GM12878 (cell line): Measurements from ENCODE around the gene ATCAY. TPM values are rescaled to one million over a fixed set of nuclear protein-coding genes. Genes with fewer than 3 reads are reported as not detected.

Source experiments
- ATAC-seq: fragments of 200-7000 bp; cut with Tn5 transposase; 3 replicates; pipeline ENCODE4 v1.9.1; 2020; ENCODE audit warnings: mild to moderate bottlenecking, moderate library complexity
- BruUV-seq: library from RNA; stranded (reverse); fragments of 400-500 nt; replicated peaks from 2 replicates; lab custom pipeline; 2021; lab: Mats Ljungman, UMichigan
- CTCF ChIA-PET: fragments of 300-600 bp; sonication (Branson Sonifier 250); formaldehyde crosslinking; extraction: SDS; loops from one replicate; lab custom pipeline; 2021; ENCODE audit warnings: inconsistent platforms; lab: Yijun Ruan, JAX
- POLR2A ChIA-PET: fragments of 350-600 bp; formaldehyde crosslinking; extraction: SDS; loops from one replicate; lab custom pipeline; 2021; ENCODE audit warnings: inconsistent platforms; lab: Charles Lee
- RAD21 ChIA-PET: fragments of 300-600 bp; sonication (Branson Sonifier 250); formaldehyde crosslinking; loops from one replicate; lab custom pipeline; 2023; ENCODE audit warnings: antibody characterized with exemption; ENCODE audit not compliant: unreplicated experiment; lab: Charles Lee
- SMC1A ChIA-PET: fragments of 300-600 bp; sonication (Branson Sonifier 250); formaldehyde crosslinking; loops from one replicate; lab custom pipeline; 2023; ENCODE audit not compliant: unreplicated experiment, uncharacterized antibody; lab: Charles Lee
- DNase-seq: peaks from one replicate; pipeline ENCODE4 v3.0.0-alpha.2; 2011; ENCODE audit warnings: low read depth, low spot score
- FAIRE-seq: peaks from 3 replicates; lab custom pipeline; 2011; peaks lifted over from hg19 to GRCh38; lab: Jason Lieb, UNC
- H2AFZ ChIP-seq: 2 replicates; pipeline ENCODE4 v1.6.0; 2011; ENCODE audit warnings: low read depth, low read length, control low read depth; ENCODE audit not compliant: control insufficient read depth
- H3K27ac ChIP-seq: 2 replicates; pipeline ENCODE4 v1.5.1; 2011; ENCODE audit warnings: control low read depth; ENCODE audit not compliant: control insufficient read depth, insufficient read depth
- H3K27me3 ChIP-seq, 2 experiments: replicated peaks in 1 of 2; 2 replicates each; pipeline versions ENCODE4 v1.6.0 to v1.6.1; 2011; ENCODE audit warnings: low read length in 1 of 2; ENCODE audit not compliant: control insufficient read depth in 2 of 2, insufficient read depth in 2 of 2
- H3K36me3 ChIP-seq, 2 experiments: 2 replicates each; pipeline ENCODE4 v1.5.1; 2011; ENCODE audit warnings: low read length in 1 of 2; ENCODE audit not compliant: control insufficient read depth in 2 of 2, insufficient read depth in 2 of 2
- H3K4me1 ChIP-seq: 2 replicates; pipeline ENCODE4 v1.6.1; 2011; ENCODE audit warnings: mild to moderate bottlenecking, low read length, moderate library complexity, mixed read lengths; ENCODE audit not compliant: control insufficient read depth, insufficient read depth
- H3K4me2 ChIP-seq: 2 replicates; pipeline ENCODE4 v1.6.0; 2011; ENCODE audit warnings: control low read depth; ENCODE audit not compliant: control insufficient read depth, insufficient read depth
- H3K4me3 ChIP-seq: fragments of 200-600 bp; sonication (generic); 2 replicates; pipeline ENCODE4 v1.5.1; 2016
- H3K79me2 ChIP-seq: 2 replicates; pipeline ENCODE4 v1.6.0; 2011; ENCODE audit warnings: low read length; ENCODE audit not compliant: control insufficient read depth, insufficient read depth
- H3K9ac ChIP-seq: 2 replicates; pipeline ENCODE4 v1.8.0; 2011; ENCODE audit warnings: low read length, control low read depth, mixed read lengths; ENCODE audit not compliant: control insufficient read depth, insufficient read depth
- H3K9me3 ChIP-seq: replicated peaks from 3 replicates; pipeline ENCODE4 v1.5.1; 2011; ENCODE audit warnings: mild to moderate bottlenecking, low read length; ENCODE audit not compliant: control insufficient read depth, insufficient read depth
- H4K20me1 ChIP-seq: 2 replicates; pipeline ENCODE4 v1.6.0; 2011; ENCODE audit not compliant: control insufficient read depth, insufficient read depth
- ASH2L ChIP-seq: fragments of 300-600, 200-600 bp; sonication (generic); IDR thresholded peaks from 2 replicates; pipeline ENCODE4 v1.6.1; 2017; ENCODE audit warnings: low read depth, mild to moderate bottlenecking, borderline replicate concordance
- BMI1 ChIP-seq: fragments of 450-650 bp; IDR thresholded peaks from 2 replicates; pipeline ENCODE4 v1.6.1; 2016; ENCODE audit warnings: mild to moderate bottlenecking, moderate library complexity, borderline replicate concordance
- CBX3 ChIP-seq: fragments of 200-600 bp; sonication (generic); IDR thresholded peaks from 2 replicates; pipeline ENCODE4 v1.6.1; 2016; ENCODE audit warnings: low read depth, borderline replicate concordance
- IKZF1 ChIP-seq: fragments of 450-650 bp; conservative IDR thresholded peaks from 2 replicates; pipeline ENCODE4 v1.6.1; 2017; ENCODE audit warnings: antibody characterized with exemption, mild to moderate bottlenecking
- MXI1 ChIP-seq: fragments of 150-350 bp; IDR thresholded peaks from 2 replicates; pipeline ENCODE4 v1.6.1; 2011; ENCODE audit warnings: low read depth, mild to moderate bottlenecking, inconsistent platforms, low read length, improper control_type of control experiment
- MYB ChIP-seq: fragments of 150-350 bp; IDR thresholded peaks from 2 replicates; pipeline ENCODE4 v1.6.1; 2014; ENCODE audit warnings: mild to moderate bottlenecking, low read depth, low read length, borderline replicate concordance
- PML ChIP-seq: IDR thresholded peaks from 2 replicates; pipeline ENCODE4 v1.6.1; 2012; ENCODE audit warnings: low read length, inconsistent platforms
- RB1 ChIP-seq: fragments of 450-650 bp; formaldehyde crosslinking; IDR thresholded peaks from 2 replicates; pipeline ENCODE4 v1.6.1; 2017; ENCODE audit warnings: mild to moderate bottlenecking, borderline replicate concordance
- RCOR1 ChIP-seq: conservative IDR thresholded peaks from 2 replicates; pipeline ENCODE4 v1.6.1; 2012; ENCODE audit warnings: low read depth, low read length, improper control_type of control experiment
- RUNX3 ChIP-seq: IDR thresholded peaks from 2 replicates; pipeline ENCODE4 v1.6.1; 2012; ENCODE audit warnings: low read length, inconsistent platforms
- SIN3A ChIP-seq: IDR thresholded peaks from 2 replicates; pipeline ENCODE4 v1.6.1; 2012; ENCODE audit warnings: low read depth, low read length, improper control_type of control experiment
- ZBED1 ChIP-seq: IDR thresholded peaks from 2 replicates; pipeline ENCODE4 v1.6.1; 2016; ENCODE audit warnings: borderline replicate concordance
- WGBS: methylation state at CpG from one replicate; pipeline ENCODE4 v1.1.6; 2016; ENCODE audit warnings: low lambda C conversion rate; ENCODE audit not compliant: insufficient replicate concordance, insufficient coverage; ENCODE audit errors: missing lambda C conversion rate; 5-methylcytosine and 5-hydroxymethylcytosine counted together
- in situ Hi-C: fragments of 300-500 bp; cut with MboI; formaldehyde crosslinking; loops from 9 replicates; pipeline ENCODE4 v1.14.3; 2018; ENCODE audit warnings: mixed read lengths
- intact Hi-C: fragments of 100-400 bp; cut with micrococcal nuclease; formaldehyde crosslinking; loops from one replicate; pipeline ENCODE4 v1.14.2; 2022; ENCODE audit not compliant: unreplicated experiment
- polyA plus RNA-seq, 11 experiments: library from polyadenylated mRNA; depleted of rRNA in 4 of 11; unstranded in 6 of 11; stranded (reverse) in 5 of 11; fragments of >200 nt; fragmentation: Nextera tagmentation in 4 of 11; fragmentation: Illumina TruSeq in 1 of 11; extraction: Ambion mirVana in 4 of 11; extraction: Trizol in 1 of 11; gene quantifications; 1 replicate in 1 of 11; 2 replicates in 10 of 11; pipeline versions ENCODE4 v1.2.1 to v1.2.3, GENCODE V29; 2011 to 2016; ENCODE audit warnings: inconsistent platforms in 2 of 11, missing spikeins in 2 of 11, low read depth in 1 of 11
- total RNA-seq, 4 experiments: library from RNA; depleted of rRNA in 3 of 4; stranded (reverse); fragments of >200 nt in 3 of 4; fragmentation: Illumina TruSeq in 1 of 4; extraction: Trizol in 1 of 4; gene quantifications; 2 replicates each; pipeline versions ENCODE4 v1.2.1 to v1.2.3, GENCODE V29; 2013 to 2021
- TF ChIP-seq, protein P1 (sequence below): fragments of 450-650 bp; formaldehyde crosslinking; IDR thresholded peaks from 2 replicates; pipeline ENCODE4 v1.5.0; 2022; ENCODE audit warnings: mild to moderate bottlenecking, missing genetic modification characterization
- TF ChIP-seq, protein P2 (sequence below): IDR thresholded peaks from 2 replicates; pipeline ENCODE4 v1.6.1; 2012; ENCODE audit warnings: low read depth, low read length, improper control_type of control experiment
- TF ChIP-seq, protein P3 (sequence below): fragments of 150-350 bp; IDR thresholded peaks from 2 replicates; pipeline ENCODE4 v1.6.1; 2016; ENCODE audit warnings: low read depth, low read length
- TF ChIP-seq, protein P4 (sequence below): fragments of 450-650 bp; IDR thresholded peaks from 2 replicates; pipeline ENCODE4 v1.6.1; 2017; ENCODE audit warnings: low read depth, mild to moderate bottlenecking, moderate library complexity

Gene ATCAY
- total and polyA plus RNA-seq, 10 of the 15 experiments (the other 5 are each of a cell fraction or from before 2014, with no cell fraction given): under 0.01 to 0.04 (median 0.02) TPM; not detected in 4

DNA sequence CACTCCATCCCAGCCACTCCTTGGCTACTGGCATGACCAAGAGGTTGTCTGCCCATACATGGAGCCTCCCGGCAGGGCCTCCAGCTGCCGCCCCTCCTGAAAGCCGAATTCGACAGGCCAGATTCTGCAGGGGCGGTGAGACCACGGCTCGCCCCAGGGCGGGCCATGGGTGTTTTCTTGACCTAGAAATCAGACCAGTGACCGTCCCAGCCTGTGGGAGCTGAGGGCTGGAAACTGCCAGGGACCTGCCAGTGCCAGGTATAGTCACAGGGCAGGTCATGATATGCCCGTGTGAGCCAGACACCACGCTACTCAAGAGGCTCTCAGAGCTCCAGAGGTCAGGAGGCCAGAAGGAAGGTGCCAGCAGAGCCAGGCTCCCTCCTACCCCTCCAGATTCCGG, 73.6 kb downstream of the ATCAY start:
- DNase-seq: no peak
- 89% methylated on average over 12 of the region's 12 CpGs for WGBS
- Histone ChIP-seq H2AFZ (no peak overlapping the region), H3K79me2 (no peaks in the 10 kb centered on the region), H3K36me3 (peaks cover 0 to 7% of the 10 kb centered on the region in 2 experiments; a peak in 3 of 4 replicates), H3K9ac (no peak overlapping the region), H3K4me2 (no peak overlapping the region), H3K27ac (no peak overlapping the region), H3K4me3 (no peak overlapping the region), H4K20me1 (no peaks in the 10 kb centered on the region), H3K4me1 (no peaks in the 10 kb centered on the region), H3K27me3 (no peaks in the 10 kb centered on the region), H3K9me3 (no peaks in the 10 kb centered on the region)
- ChIA-PET POLR2A (no interaction called here), RAD21 (no interaction called here), CTCF (interaction anchor here (0.6 kb wide), 1 partner anchor 256 kb away, joined by 5 read pairs; no protein-coding TSS in a partner anchor), SMC1A (no interaction called here)
- FAIRE-seq: no peak
- in situ Hi-C loops (no loop called here), intact Hi-C loops (no loop called here)
- TF ChIP-seq RUNX3 (no peak), RB1 (no peak), SIN3A (no peak), ASH2L (no peak), BMI1 (no peak), MXI1 (no peak), ZBED1 (no peak), IKZF1 (no peak), MYB (no peak), CBX3 (no peak), RCOR1 (no peak), PML (no peak)
- TF ChIP-seq, protein P1, sequence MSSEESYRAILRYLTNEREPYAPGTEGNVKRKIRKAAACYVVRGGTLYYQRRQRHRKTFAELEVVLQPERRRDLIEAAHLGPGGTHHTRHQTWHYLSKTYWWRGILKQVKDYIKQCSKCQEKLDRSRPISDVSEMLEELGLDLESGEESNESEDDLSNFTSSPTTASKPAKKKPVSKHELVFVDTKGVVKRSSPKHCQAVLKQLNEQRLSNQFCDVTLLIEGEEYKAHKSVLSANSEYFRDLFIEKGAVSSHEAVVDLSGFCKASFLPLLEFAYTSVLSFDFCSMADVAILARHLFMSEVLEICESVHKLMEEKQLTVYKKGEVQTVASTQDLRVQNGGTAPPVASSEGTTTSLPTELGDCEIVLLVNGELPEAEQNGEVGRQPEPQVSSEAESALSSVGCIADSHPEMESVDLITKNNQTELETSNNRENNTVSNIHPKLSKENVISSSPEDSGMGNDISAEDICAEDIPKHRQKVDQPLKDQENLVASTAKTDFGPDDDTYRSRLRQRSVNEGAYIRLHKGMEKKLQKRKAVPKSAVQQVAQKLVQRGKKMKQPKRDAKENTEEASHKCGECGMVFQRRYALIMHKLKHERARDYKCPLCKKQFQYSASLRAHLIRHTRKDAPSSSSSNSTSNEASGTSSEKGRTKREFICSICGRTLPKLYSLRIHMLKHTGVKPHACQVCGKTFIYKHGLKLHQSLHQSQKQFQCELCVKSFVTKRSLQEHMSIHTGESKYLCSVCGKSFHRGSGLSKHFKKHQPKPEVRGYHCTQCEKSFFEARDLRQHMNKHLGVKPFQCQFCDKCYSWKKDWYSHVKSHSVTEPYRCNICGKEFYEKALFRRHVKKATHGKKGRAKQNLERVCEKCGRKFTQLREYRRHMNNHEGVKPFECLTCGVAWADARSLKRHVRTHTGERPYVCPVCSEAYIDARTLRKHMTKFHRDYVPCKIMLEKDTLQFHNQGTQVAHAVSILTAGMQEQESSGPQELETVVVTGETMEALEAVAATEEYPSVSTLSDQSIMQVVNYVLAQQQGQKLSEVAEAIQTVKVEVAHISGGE: no peak
- TF ChIP-seq, protein P2, sequence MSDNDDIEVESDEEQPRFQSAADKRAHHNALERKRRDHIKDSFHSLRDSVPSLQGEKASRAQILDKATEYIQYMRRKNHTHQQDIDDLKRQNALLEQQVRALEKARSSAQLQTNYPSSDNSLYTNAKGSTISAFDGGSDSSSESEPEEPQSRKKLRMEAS: no peak
- TF ChIP-seq, protein P3, sequence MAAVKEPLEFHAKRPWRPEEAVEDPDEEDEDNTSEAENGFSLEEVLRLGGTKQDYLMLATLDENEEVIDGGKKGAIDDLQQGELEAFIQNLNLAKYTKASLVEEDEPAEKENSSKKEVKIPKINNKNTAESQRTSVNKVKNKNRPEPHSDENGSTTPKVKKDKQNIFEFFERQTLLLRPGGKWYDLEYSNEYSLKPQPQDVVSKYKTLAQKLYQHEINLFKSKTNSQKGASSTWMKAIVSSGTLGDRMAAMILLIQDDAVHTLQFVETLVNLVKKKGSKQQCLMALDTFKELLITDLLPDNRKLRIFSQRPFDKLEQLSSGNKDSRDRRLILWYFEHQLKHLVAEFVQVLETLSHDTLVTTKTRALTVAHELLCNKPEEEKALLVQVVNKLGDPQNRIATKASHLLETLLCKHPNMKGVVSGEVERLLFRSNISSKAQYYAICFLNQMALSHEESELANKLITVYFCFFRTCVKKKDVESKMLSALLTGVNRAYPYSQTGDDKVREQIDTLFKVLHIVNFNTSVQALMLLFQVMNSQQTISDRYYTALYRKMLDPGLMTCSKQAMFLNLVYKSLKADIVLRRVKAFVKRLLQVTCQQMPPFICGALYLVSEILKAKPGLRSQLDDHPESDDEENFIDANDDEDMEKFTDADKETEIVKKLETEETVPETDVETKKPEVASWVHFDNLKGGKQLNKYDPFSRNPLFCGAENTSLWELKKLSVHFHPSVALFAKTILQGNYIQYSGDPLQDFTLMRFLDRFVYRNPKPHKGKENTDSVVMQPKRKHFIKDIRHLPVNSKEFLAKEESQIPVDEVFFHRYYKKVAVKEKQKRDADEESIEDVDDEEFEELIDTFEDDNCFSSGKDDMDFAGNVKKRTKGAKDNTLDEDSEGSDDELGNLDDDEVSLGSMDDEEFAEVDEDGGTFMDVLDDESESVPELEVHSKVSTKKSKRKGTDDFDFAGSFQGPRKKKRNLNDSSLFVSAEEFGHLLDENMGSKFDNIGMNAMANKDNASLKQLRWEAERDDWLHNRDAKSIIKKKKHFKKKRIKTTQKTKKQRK: no peak
- TF ChIP-seq, protein P4, sequence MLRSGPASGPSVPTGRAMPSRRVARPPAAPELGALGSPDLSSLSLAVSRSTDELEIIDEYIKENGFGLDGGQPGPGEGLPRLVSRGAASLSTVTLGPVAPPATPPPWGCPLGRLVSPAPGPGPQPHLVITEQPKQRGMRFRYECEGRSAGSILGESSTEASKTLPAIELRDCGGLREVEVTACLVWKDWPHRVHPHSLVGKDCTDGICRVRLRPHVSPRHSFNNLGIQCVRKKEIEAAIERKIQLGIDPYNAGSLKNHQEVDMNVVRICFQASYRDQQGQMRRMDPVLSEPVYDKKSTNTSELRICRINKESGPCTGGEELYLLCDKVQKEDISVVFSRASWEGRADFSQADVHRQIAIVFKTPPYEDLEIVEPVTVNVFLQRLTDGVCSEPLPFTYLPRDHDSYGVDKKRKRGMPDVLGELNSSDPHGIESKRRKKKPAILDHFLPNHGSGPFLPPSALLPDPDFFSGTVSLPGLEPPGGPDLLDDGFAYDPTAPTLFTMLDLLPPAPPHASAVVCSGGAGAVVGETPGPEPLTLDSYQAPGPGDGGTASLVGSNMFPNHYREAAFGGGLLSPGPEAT: no peak
- ATAC-seq: no peak
- BruUV-seq: no TSS peak
